Tibial artery (tissue), 4 donors: ENCODE data around the gene ARL15.

Source experiments
- DNase-seq, 2 donors: peaks; one replicate each; pipeline ENCODE4 v3.0.0-alpha.2; 2019
- H3K27ac ChIP-seq, 2 donors: fragments of 200-600 bp; sonication (generic) in 1 of 2; 1 replicate in 1 of 2; 2 replicates in 1 of 2; pipeline ENCODE4 v1.5.1; 2018 to 2019; ENCODE audit warnings: mild to moderate bottlenecking in 1 of 2
- H3K27me3 ChIP-seq, 2 donors: fragments of 200-600 bp; sonication (generic) in 1 of 2; one replicate each; pipeline versions ENCODE4 v1.5.1 to v1.6.0; 2016 to 2019
- H3K36me3 ChIP-seq, 3 donors: fragments of 200-600 bp; sonication (generic) in 2 of 3; one replicate each; pipeline ENCODE4 v1.5.1; 2016 to 2019; ENCODE audit warnings: mild to moderate bottlenecking in 2 of 3
- H3K4me1 ChIP-seq, 4 donors: fragments of 200-600 bp; sonication (generic) in 2 of 4; 1 replicate in 3 of 4; 2 replicates in 1 of 4; pipeline ENCODE4 v1.5.1; 2016 to 2019
- H3K4me3 ChIP-seq, 2 donors: fragments of 200-600 bp; sonication (generic) in 1 of 2; 1 replicate in 1 of 2; 2 replicates in 1 of 2; pipeline ENCODE4 v1.5.1; 2018 to 2019; ENCODE audit warnings: mild to moderate bottlenecking in 2 of 2
- H3K9me3 ChIP-seq, 3 donors: fragments of 200-600 bp; sonication (generic) in 1 of 3; one replicate each; pipeline ENCODE4 v1.5.1; 2016 to 2019
- intact Hi-C: fragments of 100-400 bp; cut with DNase I; formaldehyde crosslinking; loops from one replicate; pipeline ENCODE4 v1.15.0; 2023; ENCODE audit warnings: low total_unique reads
- TF ChIP-seq, protein P1 (sequence below), 2 experiments: fragments of 200-600 bp in 1 of 2; fragments of 450-650 bp in 1 of 2; IDR thresholded peaks; one replicate each; pipeline ENCODE4 v1.5.1; 2017 to 2019; ENCODE audit warnings: antibody characterized with exemption in 2 of 2, mild to moderate bottlenecking in 1 of 2, moderate library complexity in 1 of 2

ARL15 gene

DNA sequence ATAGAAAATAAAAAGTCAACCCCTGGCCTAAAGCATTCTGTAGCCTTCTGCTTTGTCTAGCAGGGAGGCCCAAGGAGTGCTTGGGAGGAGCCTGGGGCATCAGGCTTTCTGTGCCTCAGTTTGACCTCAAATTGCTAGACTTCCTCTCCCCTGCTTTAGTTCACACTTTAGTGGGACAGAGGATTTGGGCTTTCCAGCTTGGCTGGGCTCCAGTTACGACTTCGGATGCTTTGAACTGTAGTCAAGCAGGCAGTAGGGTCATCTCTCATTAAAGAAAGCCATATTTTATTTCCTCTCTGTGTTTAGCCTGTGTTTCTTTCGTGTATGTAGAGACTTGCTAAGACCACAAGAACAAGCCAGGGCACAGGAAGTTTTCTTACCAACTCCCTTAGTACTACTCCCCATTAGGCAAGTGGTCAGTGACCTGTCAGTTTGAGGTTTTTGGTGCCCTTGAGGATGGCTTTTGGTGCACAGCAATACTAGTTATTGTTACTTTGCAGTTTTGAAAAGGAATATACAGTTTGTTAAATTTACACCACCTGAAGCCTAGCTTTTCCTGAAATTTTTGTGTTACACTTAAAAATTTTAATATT lies 415.2 kb downstream of the ARL15 start:
- intact Hi-C loops = no loop called here
- Histone ChIP-seq H3K9me3 (no peaks in the 10 kb centered on the region), H3K27ac (no peak overlapping the region), H3K36me3 (no peaks in the 10 kb centered on the region), H3K27me3 (no peaks in the 10 kb centered on the region), H3K4me1 (peaks cover 0 to 18% (median 0%) of the 10 kb centered on the region in 4 donors), H3K4me3 (no peak overlapping the region)
- no peak for DNase-seq
- TF ChIP-seq, protein P1, sequence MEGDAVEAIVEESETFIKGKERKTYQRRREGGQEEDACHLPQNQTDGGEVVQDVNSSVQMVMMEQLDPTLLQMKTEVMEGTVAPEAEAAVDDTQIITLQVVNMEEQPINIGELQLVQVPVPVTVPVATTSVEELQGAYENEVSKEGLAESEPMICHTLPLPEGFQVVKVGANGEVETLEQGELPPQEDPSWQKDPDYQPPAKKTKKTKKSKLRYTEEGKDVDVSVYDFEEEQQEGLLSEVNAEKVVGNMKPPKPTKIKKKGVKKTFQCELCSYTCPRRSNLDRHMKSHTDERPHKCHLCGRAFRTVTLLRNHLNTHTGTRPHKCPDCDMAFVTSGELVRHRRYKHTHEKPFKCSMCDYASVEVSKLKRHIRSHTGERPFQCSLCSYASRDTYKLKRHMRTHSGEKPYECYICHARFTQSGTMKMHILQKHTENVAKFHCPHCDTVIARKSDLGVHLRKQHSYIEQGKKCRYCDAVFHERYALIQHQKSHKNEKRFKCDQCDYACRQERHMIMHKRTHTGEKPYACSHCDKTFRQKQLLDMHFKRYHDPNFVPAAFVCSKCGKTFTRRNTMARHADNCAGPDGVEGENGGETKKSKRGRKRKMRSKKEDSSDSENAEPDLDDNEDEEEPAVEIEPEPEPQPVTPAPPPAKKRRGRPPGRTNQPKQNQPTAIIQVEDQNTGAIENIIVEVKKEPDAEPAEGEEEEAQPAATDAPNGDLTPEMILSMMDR (IDR thresholded peaks at IDR 0.05) = no peak

DNA sequence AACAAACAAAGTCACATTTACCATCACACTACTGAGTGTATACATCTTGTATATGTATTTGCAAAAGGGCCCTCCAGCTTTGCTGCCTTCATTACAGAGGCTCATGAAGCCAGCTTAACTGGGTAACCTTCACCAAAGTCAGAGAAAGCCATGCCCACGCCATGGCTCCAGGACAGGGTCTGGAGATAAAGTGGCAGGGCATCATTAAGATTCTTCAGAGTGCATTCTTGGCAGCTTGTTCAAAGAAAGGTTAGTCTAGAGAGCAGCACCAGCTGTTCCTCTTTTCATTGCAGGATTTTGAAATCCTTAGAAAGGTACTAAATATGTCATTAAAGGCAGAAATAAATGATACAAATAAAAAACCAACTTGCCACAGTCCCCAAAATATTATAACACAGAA lies 416.7 kb downstream of the ARL15 start:
- intact Hi-C loops = no loop called here
- H3K4me1 ChIP-seq = peaks cover 0 to 18% (median 0%) of the 10 kb centered on the region in 4 donors
- H3K4me3 ChIP-seq = no peak overlapping the region
- no peak overlapping the region for H3K27ac ChIP-seq
- TF ChIP-seq, protein P1 (IDR thresholded peaks at IDR 0.05) = no peak
- no peak for DNase-seq
- H3K36me3 ChIP-seq = no peaks in the 10 kb centered on the region
- no peaks in the 10 kb centered on the region for H3K9me3 ChIP-seq
- H3K27me3 ChIP-seq = no peaks in the 10 kb centered on the region

DNA sequence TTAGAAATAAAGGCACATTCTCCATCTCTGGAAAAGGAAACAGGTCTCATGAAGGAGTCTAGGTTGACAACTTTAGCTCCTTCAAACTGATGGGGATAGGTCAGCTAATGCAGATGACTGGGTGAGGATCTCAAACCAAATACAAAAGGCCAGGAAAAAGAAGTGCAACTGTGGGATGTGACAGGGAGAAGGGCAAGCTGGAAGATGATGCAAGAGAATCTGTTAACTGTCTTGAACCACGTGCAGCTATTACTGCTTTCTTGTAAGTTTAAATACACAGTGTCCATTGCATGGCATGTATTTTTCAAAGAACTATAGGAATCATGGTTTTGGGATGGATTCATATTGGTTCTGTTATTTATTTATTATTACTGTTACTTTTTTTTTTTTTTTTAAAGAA lies 418.1 kb downstream of the ARL15 start:
- peak overlapping the region in 1 of 2 donors; percentile 45 for H3K27ac ChIP-seq
- intact Hi-C loops = no loop called here
- H3K4me3 ChIP-seq = no peak overlapping the region
- H3K9me3 ChIP-seq = no peaks in the 10 kb centered on the region
- TF ChIP-seq, protein P1 (IDR thresholded peaks at IDR 0.05) = no peak
- H3K27me3 ChIP-seq = no peaks in the 10 kb centered on the region
- no peak for DNase-seq
- H3K4me1 ChIP-seq = peaks cover 0 to 18% (median 0%) of the 10 kb centered on the region in 4 donors
- H3K36me3 ChIP-seq = no peaks in the 10 kb centered on the region

DNA sequence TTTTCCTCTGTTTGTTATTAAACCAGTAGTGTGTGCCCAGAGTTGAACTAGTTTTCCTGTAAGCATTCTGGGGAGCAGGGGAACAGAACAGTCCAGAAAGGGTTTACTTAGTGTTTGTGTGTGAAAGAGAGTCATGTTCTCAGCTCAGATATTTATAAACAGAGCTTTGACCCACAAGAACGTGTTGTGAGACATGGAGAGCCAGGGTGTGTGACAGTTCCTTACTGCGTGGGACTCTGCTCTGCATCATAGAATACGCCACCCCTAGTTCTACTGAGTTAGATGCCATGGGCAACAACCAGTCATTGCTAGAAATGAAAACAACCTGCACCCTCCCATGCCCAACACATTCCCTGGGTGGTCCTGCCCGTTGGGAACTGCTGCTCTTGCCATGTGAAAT lies 419.2 kb downstream of the ARL15 start:
- Histone ChIP-seq H3K9me3 (no peaks in the 10 kb centered on the region), H3K4me1 (peaks cover 0 to 18% (median 0%) of the 10 kb centered on the region in 4 donors), H3K27ac (peak overlapping the region in 1 of 2 donors; percentile 45), H3K27me3 (no peaks in the 10 kb centered on the region), H3K36me3 (no peaks in the 10 kb centered on the region), H3K4me3 (no peak overlapping the region)
- DNase-seq = no peak
- intact Hi-C loops = no loop called here
- TF ChIP-seq, protein P1 (IDR thresholded peaks at IDR 0.05) = no peak

DNA sequence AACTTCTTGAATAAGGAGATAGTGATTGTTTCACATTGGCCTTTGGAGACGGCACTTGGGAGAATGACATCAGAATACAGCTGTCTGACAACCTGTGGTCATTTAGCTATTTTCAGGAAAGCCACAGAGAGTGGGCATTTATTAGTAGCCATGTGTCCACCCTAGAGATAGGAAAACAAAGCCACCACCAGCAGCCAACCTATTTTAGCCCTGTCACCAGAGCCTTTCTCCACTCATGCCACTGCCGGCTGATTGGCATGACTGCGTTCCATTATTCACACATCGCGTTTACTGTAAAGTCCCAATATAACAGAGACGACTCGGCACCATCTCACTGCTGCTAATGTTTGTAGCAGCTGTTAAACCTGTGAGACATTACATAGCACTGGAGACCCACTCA lies 419.9 kb downstream of the ARL15 start:
- Histone ChIP-seq H3K36me3 (no peaks in the 10 kb centered on the region), H3K9me3 (no peaks in the 10 kb centered on the region), H3K4me1 (peaks cover 0 to 18% (median 0%) of the 10 kb centered on the region in 4 donors), H3K27me3 (no peaks in the 10 kb centered on the region), H3K27ac (no peak overlapping the region), H3K4me3 (no peak overlapping the region)
- TF ChIP-seq, protein P1 (IDR thresholded peaks at IDR 0.05) = no peak
- DNase-seq = no peak
- intact Hi-C loops = no loop called here

DNA sequence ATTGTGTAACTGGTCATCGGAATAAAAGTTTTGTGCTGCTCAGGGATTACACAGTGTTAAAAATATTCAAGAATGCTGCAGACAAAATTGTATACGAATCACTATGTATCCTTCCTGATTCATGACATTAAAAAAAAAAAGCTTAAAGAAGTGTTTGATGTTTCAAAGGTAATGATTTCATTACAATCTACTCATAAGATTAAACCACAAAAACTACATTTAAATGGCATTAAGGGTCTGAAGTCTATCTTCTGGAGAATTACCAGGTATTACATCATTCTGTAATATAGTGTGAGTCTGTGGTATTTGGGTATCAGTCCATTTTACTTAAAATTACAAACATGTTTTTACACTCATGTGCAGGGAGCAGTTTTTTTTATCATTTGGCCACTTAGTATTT lies 425.5 kb downstream of the ARL15 start:
- H3K27me3 ChIP-seq = no peaks in the 10 kb centered on the region
- no peaks in the 10 kb centered on the region for H3K9me3 ChIP-seq
- no peak overlapping the region for H3K4me3 ChIP-seq
- DNase-seq = no peak
- H3K36me3 ChIP-seq = no peaks in the 10 kb centered on the region
- intact Hi-C loops = no loop called here
- TF ChIP-seq, protein P1 (IDR thresholded peaks at IDR 0.05) = no peak
- H3K4me1 ChIP-seq = no peaks in the 10 kb centered on the region
- no peak overlapping the region for H3K27ac ChIP-seq
